Nephron (organoid): ENCODE data around the gene SULT2B1.

Experiments used
- H3K27ac Mint-ChIP-seq, 3 experiments: 2 replicates each; pipeline ENCODE4 v1.8.0; 2020; ENCODE audit warnings: mixed read lengths in 3 of 3, mild to moderate bottlenecking in 2 of 3, moderate library complexity in 1 of 3
- H3K27me3 Mint-ChIP-seq: 2 replicates; pipeline ENCODE4 v1.8.0; 2021; ENCODE audit warnings: low read depth, mild to moderate bottlenecking, moderate library complexity, mixed read lengths
- H3K36me3 Mint-ChIP-seq: 2 replicates; pipeline ENCODE4 v1.8.0; 2020; ENCODE audit warnings: low read depth, mixed read lengths
- H3K4me1 Mint-ChIP-seq: 2 replicates; pipeline ENCODE4 v1.8.0; 2020; ENCODE audit warnings: mixed read lengths
- H3K4me3 Mint-ChIP-seq, 3 experiments: 2 replicates each; pipeline ENCODE4 v1.8.0; 2020; ENCODE audit warnings: mild to moderate bottlenecking in 3 of 3, mixed read lengths in 3 of 3, moderate library complexity in 2 of 3
- H3K9me3 Mint-ChIP-seq: 2 replicates; pipeline ENCODE4 v1.8.0; 2020; ENCODE audit warnings: mixed read lengths
- CTCF ChIP-seq, 3 experiments: fragments of 200-600 bp; sonication (generic); IDR thresholded peaks; one replicate each; pipeline ENCODE4 v1.5.0; 2021; ENCODE audit warnings: antibody characterized with exemption in 3 of 3; ENCODE audit not compliant: unreplicated experiment in 3 of 3

The SULT2B1 gene

GRCh38 chr19:48560095-48560530, 8.1 kb downstream of the SULT2B1 start:
- H3K4me3 Mint-ChIP-seq = no peak overlapping the region
- H3K36me3 Mint-ChIP-seq = no peaks in the 10 kb centered on the region
- peaks cover 21% of the 10 kb centered on the region for H3K27me3 Mint-ChIP-seq
- no peak overlapping the region for H3K27ac Mint-ChIP-seq
- peaks cover 10% of the 10 kb centered on the region for H3K4me1 Mint-ChIP-seq
- H3K9me3 Mint-ChIP-seq = no peaks in the 10 kb centered on the region
- no peak for TF ChIP-seq CTCF (IDR thresholded peaks at IDR 0.05; ENCODE audit: unreplicated experiment in 3 of 3)

- Mint-ChIP-seq H3K36me3 (no peaks in the 10 kb centered on the region), H3K9me3 (no peaks in the 10 kb centered on the region), H3K27ac (no peak overlapping the region), H3K27me3 (peaks cover 15% of the 10 kb centered on the region), H3K4me1 (peaks cover 5% of the 10 kb centered on the region), H3K4me3 (no peak overlapping the region)
- TF ChIP-seq CTCF (IDR thresholded peaks at IDR 0.05; ENCODE audit: unreplicated experiment in 3 of 3) = no peak
Observed at GRCh38 chr19:48561412-48561811, 9.4 kb downstream of the SULT2B1 start.

GRCh38 chr19:48565090-48565489, 13.1 kb downstream of the SULT2B1 start:
- TF ChIP-seq CTCF (IDR thresholded peaks at IDR 0.05; ENCODE audit: unreplicated experiment in 3 of 3) = no peak
- H3K27me3 Mint-ChIP-seq = peaks cover 21% of the 10 kb centered on the region
- H3K9me3 Mint-ChIP-seq = no peaks in the 10 kb centered on the region
- peaks cover 12% of the 10 kb centered on the region for H3K4me1 Mint-ChIP-seq
- no peak overlapping the region for H3K4me3 Mint-ChIP-seq
- no peaks in the 10 kb centered on the region for H3K36me3 Mint-ChIP-seq
- H3K27ac Mint-ChIP-seq = peak overlapping the region in 1 of 3 experiments; percentile 30

- no peak for TF ChIP-seq CTCF (IDR thresholded peaks at IDR 0.05; ENCODE audit: unreplicated experiment in 3 of 3)
- Mint-ChIP-seq H3K4me3 (peak overlapping the region; percentile 21 to 40 (median 38)), H3K27ac (peak overlapping the region; percentile 29 to 75 (median 71)), H3K36me3 (no peaks in the 10 kb centered on the region), H3K27me3 (peaks cover 25% of the 10 kb centered on the region), H3K4me1 (peaks cover 8% of the 10 kb centered on the region), H3K9me3 (no peaks in the 10 kb centered on the region)
Observed at GRCh38 chr19:48568345-48568886, 16.4 kb downstream of the SULT2B1 start.

- H3K9me3 Mint-ChIP-seq = no peaks in the 10 kb centered on the region
- peaks cover 25% of the 10 kb centered on the region for H3K27me3 Mint-ChIP-seq
- TF ChIP-seq CTCF (IDR thresholded peaks at IDR 0.05; ENCODE audit: unreplicated experiment in 3 of 3) = no peak
- peak overlapping the region in 1 of 3 experiments; percentile 27 for H3K27ac Mint-ChIP-seq
- no peaks in the 10 kb centered on the region for H3K36me3 Mint-ChIP-seq
- H3K4me3 Mint-ChIP-seq = no peak overlapping the region
- peaks cover 7% of the 10 kb centered on the region for H3K4me1 Mint-ChIP-seq
Observed at GRCh38 chr19:48569814-48570213, 17.8 kb downstream of the SULT2B1 start.
